HG03039 (cell line): Measurements from ENCODE around the gene BAIAP2L1.
A peak's percentile ranks its signal among the peaks of the same experiment; 100 is the strongest.
"Not testable (repeated sequence)": the region's sequence is repeated elsewhere in the genome, so short reads cannot be mapped to it uniquely, and the experiment has no call there.

ENCODE experiments used
- ATAC-seq: cut with Tn5 transposase; IDR thresholded peaks from one replicate; pipeline ENCODE4 v1.9.1; 2021; ENCODE audit warnings: mild to moderate bottlenecking, moderate library complexity; ENCODE audit not compliant: unreplicated experiment

BAIAP2L1 gene

DNA sequence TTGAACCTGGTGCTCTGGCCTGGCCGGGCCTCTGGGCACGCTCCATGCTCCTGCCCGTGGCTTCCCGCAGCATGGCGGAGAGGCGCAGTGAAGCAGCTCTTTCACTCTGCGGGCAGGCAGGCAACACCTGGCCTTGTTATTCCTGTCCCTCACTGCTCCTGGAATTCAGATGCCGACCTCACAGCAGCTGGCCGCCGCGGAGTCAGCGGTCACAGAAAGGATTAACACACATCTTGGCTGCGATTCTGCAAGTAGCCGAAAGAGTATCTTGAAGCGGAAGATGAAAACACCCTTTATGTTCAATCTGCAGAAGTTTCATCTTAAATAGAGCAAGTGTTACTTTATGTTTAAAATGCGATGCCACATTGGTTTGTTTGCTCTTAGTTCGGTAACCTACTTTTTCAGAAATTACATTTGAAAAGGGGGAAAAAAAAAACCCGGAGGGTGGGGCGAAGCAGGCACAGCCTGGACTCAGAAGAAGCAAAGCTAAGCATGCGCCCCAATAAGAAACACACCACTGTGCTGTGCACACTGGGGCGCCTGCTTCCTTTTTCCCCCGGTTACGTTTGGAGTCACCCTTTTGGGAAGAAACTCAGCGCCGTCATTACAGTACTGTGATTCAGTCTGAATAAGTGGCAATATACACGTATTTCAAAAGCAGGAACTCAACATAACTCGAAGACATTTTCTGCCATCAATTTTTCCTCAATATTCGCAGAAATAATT, 77.1 kb downstream of the BAIAP2L1 start:
- no peak for ATAC-seq

GRCh38 chr7:98322331-98323270, 78.3 kb downstream of the BAIAP2L1 start:
- ATAC-seq: no peak

- no peak for ATAC-seq
Measured at GRCh38 chr7:98321301-98321700, 79.6 kb downstream of the BAIAP2L1 start.

DNA sequence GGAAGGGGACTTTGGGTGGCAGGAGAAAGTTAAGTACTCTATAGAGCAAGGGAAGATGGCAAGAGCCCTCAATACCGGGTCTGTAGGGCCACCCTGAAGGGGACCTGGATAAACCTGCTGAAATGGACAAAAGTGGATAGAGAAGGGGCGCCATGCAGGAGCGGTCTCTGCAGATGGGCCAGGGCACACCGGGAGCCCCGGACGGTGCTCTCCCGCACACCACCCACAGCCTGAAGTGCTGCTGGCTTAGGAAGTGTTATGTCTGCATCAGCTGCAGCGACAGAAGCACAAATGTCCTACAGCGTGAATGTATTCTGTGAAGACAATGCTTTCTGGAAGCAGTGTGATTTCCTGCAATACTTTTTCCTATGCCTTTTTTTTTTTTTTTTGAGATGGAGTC, 81.7 kb downstream of the BAIAP2L1 start:
- no peak for ATAC-seq

DNA sequence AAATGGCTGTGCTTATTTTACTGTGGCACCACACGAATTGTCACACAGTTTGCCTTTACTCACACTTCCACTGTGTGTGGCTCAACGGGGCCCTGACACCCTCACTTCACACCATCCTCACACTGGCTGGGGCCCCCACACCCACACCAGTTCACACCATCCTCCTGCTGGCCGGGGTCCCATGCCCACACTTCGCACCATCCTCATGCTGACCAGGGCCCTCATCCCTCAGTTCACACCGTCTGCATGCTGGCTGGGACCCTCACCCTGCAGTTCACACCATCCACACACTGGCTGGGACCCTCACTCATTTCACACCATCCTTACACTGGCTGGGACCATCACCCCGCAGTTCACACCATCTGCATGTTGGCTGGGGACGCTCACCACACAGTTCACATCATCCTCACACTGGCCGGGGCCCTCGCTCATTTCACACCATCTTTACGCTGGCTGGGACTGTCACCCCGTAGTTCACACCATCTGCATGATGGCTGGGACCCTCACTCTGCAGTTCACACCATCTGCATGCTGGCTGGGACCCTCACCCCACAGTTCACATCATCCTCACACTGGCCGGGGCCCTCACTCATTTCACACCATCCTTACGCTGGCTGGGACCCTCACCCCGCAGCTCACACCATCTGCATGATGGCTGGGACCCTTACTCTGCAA, 83.4 kb downstream of the BAIAP2L1 start:
- no peak for ATAC-seq

DNA sequence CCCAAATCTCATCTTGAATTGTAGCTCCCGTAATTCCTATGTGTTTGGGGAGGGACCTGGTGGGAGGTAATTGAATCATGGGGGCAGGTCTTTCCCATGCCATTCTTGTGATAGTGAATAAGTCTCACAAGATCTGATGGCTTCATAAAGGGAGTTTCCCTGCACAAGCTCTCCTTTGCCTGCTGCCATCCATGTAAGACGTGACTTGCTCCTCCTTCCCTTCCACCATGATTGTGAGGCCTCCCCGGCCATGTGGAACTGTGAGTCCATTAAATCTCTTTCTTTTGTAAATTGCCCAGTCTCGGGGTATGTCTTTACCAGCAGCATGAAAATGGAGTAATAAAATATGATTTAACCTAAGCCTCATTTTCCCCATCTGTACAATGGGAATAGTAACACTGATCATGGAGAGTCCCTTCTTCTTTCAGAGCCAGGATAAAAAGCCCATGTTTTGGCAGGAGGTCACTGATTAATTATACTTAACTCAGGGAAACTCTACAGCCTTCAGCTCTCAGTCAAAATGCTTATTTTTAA, 84.8 kb downstream of the BAIAP2L1 start:
- ATAC-seq: not testable (repeated sequence)

- peak; percentile 65 for ATAC-seq
Measured at GRCh38 chr7:98315318-98315993, 85.4 kb downstream of the BAIAP2L1 start.

DNA sequence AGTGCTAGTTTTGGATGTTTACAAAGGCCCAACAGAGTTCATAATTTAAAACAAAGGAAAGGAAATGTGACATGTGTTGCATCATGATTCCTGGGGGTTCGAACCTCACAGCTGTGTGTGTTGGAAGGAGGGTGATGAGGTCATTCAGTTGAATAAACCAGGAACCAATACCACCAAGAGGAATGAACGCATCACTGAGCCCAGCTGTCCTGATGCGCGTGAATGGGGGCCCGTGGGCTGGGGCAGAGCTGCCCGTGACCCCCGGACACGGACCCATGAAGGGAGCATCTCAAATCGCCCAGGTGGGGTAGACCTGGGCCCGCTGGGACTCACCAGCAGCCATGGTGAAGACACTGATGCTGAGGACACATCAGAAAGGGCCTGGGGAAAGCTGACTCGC, 86.4 kb downstream of the BAIAP2L1 start:
- ATAC-seq: no peak

GRCh38 chr7:98312201-98312600, 88.7 kb downstream of the BAIAP2L1 start:
- no peak for ATAC-seq

DNA sequence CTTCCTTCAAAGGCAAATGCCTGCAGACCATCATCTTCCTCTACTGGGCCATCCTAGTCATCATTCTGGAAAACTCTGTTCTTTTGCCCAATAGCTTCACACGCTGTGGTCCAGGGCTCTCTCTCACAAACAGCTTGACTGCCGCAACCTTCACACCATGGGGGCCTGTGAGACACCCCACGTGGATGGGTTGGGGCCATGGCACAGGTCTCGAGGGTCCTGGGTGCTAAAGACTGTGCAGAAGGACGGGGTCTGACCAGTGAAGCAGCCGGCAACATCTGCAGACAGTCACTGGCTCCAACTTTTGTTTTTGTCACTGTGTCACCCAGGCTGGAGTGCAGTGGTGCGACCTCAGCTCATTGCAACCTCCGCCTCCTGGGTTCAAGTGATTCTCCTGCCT, 91.3 kb downstream of the BAIAP2L1 start:
- ATAC-seq: no peak

DNA sequence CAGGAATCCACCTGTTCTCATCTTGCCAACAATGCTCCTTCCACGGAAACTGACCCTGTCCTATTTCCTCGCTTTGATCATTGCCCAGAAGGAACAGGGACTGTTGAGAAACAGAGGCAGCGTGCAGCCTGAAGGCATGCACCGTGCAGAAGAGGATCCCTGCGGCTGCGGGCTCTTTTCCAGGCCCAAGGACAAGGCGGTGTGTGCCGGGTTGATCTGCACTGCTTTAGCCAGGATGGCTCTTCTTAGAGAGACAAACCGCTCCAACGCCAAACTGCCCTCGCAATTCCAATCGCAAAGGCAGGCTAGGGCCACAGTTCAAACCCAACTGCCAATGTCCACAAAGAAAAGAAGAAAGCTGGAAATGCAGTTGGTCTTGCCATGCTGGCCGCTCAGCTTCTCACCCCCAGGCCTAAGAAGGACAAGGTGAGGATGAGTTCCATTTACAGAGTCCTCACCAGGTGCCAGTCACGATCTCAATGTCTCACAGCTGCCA, 92.9 kb downstream of the BAIAP2L1 start:
- ATAC-seq: no peak

- ATAC-seq: no peak
Measured at GRCh38 chr7:98305951-98306535, 94.8 kb downstream of the BAIAP2L1 start.

- ATAC-seq: no peak
Measured at GRCh38 chr7:98303906-98304305, 97.0 kb downstream of the BAIAP2L1 start.

DNA sequence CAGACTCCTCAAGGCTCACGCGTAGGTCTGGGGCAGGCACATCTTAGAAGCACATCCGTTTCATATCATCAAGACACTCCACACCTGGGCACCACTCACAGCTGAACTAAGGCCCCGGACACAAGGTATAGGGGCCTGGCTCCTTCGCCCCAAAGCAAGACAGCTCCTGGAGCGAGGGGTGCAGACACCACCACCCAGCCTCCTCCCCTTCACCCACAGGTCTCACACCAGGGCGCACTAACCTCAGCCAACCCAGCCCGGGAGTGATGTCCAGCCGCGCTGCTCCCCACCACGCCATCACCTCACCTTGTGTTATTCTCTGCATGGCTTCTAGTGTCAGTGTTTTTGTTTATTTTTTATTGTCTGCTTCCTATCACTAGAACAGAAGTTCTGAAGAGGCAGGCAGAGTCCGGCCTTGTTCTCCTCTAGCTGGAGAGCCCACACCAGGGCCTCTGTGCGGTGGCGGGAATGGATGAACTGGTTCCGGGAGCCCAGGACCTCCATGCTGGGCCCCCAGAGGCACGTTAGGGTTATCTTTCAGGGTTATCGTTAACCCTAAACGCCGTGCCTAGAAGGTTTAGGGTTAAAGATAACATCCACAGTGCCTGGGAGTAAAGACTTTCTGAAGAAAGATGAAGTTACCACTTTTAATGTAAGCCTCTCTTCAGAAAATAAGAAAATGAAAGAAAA, 97.6 kb downstream of the BAIAP2L1 start:
- no peak for ATAC-seq

DNA sequence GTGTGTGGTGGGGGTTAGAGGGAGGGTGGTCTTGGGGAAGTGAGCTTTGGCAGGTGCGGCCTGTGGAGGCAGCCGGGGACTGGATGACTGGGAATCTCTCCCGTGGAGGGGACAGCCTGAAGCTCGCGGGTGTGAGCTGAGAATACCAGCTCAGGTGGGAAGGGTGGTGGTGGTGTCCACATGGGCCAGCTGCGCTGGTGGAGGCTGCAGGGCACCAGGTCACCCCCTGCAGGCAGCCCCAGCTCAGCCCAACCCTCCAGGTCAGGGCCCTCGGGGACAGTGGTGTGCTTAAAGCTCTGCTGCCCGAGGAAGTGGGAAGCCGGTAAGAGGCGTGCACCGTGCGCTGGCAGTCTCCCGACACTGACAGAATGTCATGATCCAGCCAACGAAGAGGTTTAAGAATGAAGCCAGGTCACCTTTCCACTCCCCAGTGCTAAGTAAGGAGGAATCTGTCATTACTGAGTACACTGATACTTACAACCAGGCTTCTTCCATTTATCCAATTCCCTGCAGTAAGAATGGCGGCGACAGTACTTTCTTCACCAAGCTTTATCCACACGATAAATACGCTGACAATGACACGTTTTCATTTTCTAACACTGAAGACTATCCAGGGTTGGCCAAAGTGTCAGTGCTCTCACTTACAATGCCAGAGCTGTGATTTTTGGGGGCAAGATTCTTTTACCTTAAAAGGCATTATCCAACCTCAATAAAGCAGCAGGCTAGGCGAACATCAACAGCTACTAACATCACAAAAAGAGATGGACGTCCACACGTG, 99.0 kb downstream of the BAIAP2L1 start:
- ATAC-seq: no peak

GRCh38 chr7:98300595-98301372, 100.1 kb downstream of the BAIAP2L1 start:
- ATAC-seq: no peak

DNA sequence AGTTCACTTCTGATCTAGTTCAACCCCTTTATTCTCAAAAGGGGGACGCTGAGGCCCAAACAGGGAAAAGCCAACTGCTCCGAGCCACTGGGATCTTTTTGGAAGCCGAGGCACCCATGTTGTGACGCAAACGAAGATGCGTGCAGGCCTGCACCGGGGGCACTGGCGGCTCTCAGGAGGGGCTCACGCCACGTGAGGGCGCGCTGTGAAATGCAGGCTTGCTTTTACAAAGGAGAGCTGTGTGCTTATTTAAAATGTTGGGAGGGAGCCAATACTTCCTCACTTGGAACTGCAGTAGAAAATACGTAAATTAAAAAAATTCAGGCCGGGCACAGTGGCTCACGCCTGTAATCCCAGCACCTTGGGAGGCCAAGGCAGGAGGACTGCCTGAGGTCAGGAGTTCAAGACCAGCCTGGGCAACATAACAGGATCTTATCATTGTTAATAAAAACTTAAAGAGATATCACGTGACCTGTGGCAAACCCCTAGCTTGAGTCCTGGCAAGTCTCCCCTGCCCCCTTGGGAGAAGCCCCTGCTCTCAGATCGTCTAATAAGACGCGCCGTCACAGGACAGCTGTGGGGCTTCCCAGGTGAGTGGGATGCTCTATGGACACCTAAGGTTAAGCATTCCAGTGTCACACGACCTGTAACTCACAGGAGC, 103.1 kb downstream of the BAIAP2L1 start:
- ATAC-seq: no peak
